T-helper 2 cell treated with Interferon-gamma antibody and Interleukin-4, amounts not matched to agents 5 μg/mL and 100 μg/mL, for 36 hours (primary cell): ENCODE measurements around the gene ENGASE.
A peak's percentile ranks its signal among the peaks of the same experiment; 100 is the strongest.

ENCODE experiments used
- DNase-seq: peaks from one replicate; pipeline ENCODE4 v3.0.0; 2021; ENCODE audit warnings: low spot score
- H3K27ac Mint-ChIP-seq: one replicate; pipeline ENCODE4 v1.8.0; 2021; ENCODE audit warnings: mild to moderate bottlenecking, mixed read lengths
- H3K27me3 Mint-ChIP-seq: one replicate; pipeline ENCODE4 v1.8.0; 2021; ENCODE audit warnings: low read depth, mixed read lengths
- H3K36me3 Mint-ChIP-seq: one replicate; pipeline ENCODE4 v1.8.0; 2021; ENCODE audit warnings: low read depth, mixed read lengths
- H3K4me1 Mint-ChIP-seq: one replicate; pipeline ENCODE4 v1.8.0; 2021; ENCODE audit warnings: low read depth, mixed read lengths
- H3K4me3 Mint-ChIP-seq: one replicate; pipeline ENCODE4 v1.8.0; 2022; ENCODE audit warnings: mild to moderate bottlenecking, moderate library complexity, mixed read lengths
- H3K9me3 Mint-ChIP-seq: one replicate; pipeline ENCODE4 v1.8.0; 2021; ENCODE audit warnings: mixed read lengths

The ENGASE gene

DNA sequence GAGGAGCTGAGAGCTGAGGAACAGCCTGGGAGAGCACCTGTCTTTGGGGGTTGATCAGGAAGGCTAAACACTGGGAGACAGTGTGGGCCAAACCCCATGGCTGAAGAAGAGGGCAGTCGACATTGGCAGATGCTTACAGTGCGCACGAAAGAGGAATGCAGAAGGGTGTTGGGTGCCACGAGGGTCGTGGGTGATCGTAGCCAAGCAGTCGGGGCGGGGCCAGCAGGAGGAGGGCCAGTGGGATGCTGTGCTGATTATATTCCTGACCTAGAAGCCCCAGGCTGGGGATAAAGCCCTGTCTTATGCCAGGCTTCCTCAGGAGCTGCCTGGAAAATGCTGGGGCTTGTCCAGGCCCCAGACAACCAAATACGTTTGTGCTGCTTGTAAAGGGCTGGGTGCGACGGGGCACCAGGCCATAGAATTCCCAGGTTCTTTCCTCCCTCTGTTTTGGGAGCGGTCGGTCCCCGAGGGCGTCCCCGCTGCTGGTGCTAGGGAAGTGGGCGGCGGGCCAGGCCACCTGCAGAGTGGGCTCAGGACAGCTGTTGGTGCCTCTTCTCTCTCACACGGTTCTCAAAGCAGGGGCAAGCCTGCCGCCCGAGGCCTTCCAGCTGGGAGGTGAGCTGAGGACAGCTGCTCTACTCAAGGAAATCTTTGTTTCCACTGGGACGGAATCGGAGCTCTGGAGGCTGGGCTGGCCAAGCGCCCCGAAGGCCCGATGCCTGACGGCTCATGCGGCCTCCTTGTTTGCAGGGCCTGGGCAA is 40.7 kb upstream of the ENGASE start:
- H3K27me3 Mint-ChIP-seq, result peaks cover 5% of the 10 kb centered on the region
- H3K4me3 Mint-ChIP-seq, result no peak overlapping the region
- H3K9me3 Mint-ChIP-seq, result no peaks in the 10 kb centered on the region
- no peak for DNase-seq
- no peak overlapping the region for H3K27ac Mint-ChIP-seq
- no peaks in the 10 kb centered on the region for H3K4me1 Mint-ChIP-seq
- no peaks in the 10 kb centered on the region for H3K36me3 Mint-ChIP-seq

DNA sequence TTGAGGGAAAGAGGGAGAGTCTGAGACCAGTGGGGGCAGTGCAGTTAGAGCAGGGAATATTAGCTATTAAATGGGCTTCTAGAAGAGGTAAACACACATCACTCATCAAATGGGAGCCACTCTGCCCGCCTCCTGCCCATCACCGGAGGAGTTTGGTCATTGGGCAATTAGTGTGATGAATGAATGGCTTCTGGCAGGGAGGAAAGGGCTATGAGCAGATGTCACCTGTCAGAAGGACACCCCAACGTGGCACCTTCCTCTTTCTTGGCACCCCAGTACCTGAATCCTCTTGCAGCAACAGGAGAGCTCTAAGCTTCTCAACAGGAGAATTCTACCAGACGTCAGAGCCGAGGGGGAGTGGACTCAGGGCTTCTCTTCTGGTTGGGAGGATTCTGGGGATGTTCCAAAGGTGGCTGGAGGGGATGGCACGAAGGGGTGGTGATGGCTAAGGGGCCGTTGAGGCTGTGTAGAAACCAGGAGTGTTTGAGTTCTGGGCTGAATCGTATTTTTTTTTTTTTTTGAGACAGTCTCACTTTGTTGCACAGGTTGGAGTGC is 39.6 kb upstream of the ENGASE start:
- Mint-ChIP-seq H3K36me3 (no peaks in the 10 kb centered on the region), H3K9me3 (no peaks in the 10 kb centered on the region), H3K4me3 (no peak overlapping the region), H3K27me3 (peaks cover 5% of the 10 kb centered on the region), H3K27ac (no peak overlapping the region), H3K4me1 (no peaks in the 10 kb centered on the region)
- no peak for DNase-seq

DNA sequence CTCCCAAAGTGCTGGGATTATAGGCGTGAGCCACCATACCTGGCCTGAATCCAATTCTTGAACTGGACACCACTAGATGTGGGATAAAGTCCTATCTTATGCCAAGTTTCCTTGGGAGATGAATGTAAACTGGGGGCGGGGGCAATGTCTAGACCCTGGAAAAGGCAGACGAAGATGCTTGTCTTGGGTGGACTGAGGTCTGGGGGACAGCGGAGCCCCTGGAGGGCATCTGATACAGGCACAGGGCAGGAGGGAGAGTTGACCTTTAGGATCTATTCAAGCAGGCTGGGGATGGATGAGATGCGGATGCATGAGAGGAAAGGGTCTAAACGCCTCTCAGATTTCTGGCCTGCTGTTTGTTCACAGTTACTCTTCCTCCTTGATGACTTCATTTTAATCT is 38.9 kb upstream of the ENGASE start:
- no peaks in the 10 kb centered on the region for H3K9me3 Mint-ChIP-seq
- H3K27me3 Mint-ChIP-seq, result peaks cover 2% of the 10 kb centered on the region
- no peak overlapping the region for H3K27ac Mint-ChIP-seq
- H3K36me3 Mint-ChIP-seq, result no peaks in the 10 kb centered on the region
- H3K4me3 Mint-ChIP-seq, result no peak overlapping the region
- no peaks in the 10 kb centered on the region for H3K4me1 Mint-ChIP-seq
- no peak for DNase-seq

DNA sequence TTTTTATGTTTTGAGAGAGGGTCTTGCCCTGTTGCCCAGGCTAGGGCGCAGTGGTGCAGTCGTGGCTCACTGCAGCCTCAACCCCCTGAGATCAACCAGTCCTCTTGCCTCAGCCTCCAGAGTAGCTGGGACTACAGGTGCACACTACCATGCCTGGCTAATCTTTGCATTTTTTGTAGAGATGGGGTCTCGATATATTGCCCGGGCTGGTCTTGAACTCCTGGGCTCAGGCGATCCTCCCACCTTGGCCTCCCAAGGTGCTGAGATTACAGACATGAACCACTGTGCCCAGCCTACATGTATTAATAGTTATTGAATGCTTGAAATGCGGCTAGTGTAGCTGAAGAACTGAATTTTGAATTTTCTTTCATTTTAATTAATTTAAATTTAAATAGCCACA is 38.4 kb upstream of the ENGASE start:
- DNase-seq, result no peak
- Mint-ChIP-seq H3K4me3 (no peak overlapping the region), H3K27me3 (peaks cover 2% of the 10 kb centered on the region), H3K4me1 (no peaks in the 10 kb centered on the region), H3K9me3 (no peaks in the 10 kb centered on the region), H3K36me3 (no peaks in the 10 kb centered on the region), H3K27ac (no peak overlapping the region)

DNA sequence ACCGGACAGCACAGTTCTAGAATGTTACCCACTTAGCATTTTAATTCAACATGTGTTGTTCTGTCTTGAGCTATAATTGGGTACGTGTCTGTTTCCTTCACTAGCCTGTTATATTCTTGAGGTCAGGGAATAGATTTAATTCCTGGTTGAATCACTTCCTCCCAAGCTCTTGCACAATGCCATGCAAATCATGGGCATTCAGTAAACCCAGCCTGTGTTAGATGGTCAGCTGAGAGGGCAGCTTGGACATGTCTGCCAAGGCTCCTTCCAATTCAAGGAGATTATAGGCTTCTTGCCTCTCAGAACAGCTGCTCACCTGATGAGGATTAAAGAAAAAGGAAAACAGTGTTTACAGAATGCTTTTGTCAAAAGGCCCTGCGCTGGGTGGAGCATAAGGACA is 38.0 kb upstream of the ENGASE start:
- Mint-ChIP-seq H3K36me3 (no peaks in the 10 kb centered on the region), H3K4me3 (no peak overlapping the region), H3K27ac (no peak overlapping the region), H3K9me3 (no peaks in the 10 kb centered on the region), H3K4me1 (no peaks in the 10 kb centered on the region), H3K27me3 (peaks cover 2% of the 10 kb centered on the region)
- no peak for DNase-seq

DNA sequence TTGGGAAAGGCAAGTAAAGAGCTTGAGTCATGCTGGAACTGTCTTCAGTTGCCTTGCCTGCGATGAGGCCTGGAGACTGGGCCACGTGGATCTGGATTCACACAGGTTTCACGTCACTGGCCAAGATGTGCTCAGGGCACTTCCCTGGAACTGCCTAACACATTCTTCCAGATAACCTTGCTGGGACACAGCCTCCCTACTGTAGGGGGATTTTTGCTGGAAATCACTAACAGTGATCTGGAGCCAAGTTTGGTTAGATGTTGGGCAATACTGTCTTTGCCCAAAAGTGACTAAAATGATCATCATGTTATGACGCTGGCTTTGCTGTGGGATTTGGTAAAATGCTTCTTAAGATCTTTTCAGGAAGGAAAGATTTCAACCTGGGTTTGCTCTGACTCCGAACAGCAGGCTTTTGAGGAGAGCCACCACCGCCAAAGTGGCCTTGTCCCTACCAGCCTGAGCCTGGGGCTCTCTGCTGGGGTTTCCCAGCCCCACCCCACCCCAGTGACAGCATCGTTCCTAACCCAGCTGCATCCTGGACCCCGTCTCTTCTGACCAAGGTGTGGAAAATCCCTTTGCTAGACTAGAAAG is 36.0 kb upstream of the ENGASE start:
- H3K4me3 Mint-ChIP-seq, result no peak overlapping the region
- DNase-seq, result no peak
- H3K27me3 Mint-ChIP-seq, result no peaks in the 10 kb centered on the region
- H3K36me3 Mint-ChIP-seq, result no peaks in the 10 kb centered on the region
- no peaks in the 10 kb centered on the region for H3K4me1 Mint-ChIP-seq
- no peak overlapping the region for H3K27ac Mint-ChIP-seq
- no peaks in the 10 kb centered on the region for H3K9me3 Mint-ChIP-seq

GRCh38 chr17:79039171-79039570 is 35.5 kb upstream of the ENGASE start:
- Mint-ChIP-seq H3K27ac (no peak overlapping the region), H3K9me3 (no peaks in the 10 kb centered on the region), H3K27me3 (no peaks in the 10 kb centered on the region), H3K36me3 (no peaks in the 10 kb centered on the region), H3K4me1 (no peaks in the 10 kb centered on the region), H3K4me3 (no peak overlapping the region)
- no peak for DNase-seq

DNA sequence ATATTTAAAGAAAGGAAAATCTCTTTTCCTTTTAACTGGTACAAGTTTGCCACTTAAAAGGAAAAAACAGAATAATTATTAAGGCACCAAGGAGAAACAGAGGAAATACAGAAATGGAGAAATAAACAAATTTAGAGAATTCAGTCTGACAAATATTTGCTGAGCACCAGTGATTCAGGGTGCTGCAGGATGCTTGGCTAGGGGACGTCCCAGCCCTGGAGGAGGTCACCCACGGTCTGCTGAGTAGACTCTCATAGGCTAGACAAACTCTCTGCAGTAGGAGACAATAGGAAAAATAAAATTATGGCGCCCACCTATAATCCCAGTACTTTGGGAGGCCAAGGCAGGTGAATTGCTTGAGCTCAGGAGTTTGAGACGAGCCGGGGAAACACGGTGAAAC is 34.7 kb upstream of the ENGASE start:
- H3K27ac Mint-ChIP-seq, result no peak overlapping the region

DNA sequence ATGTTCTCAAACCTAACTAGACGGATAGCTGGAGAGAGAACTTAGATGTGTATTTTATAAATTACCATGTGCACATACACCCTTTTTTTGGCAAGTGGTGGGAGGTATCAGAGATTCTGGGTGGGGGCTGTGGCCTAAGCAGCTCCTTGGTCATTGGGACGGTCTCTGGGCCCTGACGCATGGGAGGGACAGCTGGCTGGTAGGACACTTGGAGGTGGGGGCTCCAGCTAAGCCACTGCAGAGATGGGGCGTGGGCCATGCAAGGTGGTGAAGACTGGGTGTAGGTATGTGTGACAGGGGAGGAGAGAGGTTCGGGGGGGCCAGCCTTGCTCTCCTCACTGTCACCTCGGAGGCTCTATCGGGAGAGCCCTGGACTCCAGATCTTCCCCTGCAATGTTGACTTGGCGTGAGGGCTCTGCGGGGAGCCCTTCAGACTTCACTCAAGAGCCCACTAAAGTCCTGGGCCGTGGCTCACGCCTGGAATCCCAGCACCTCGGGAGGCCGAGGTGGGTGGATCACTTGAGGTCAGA is 33.5 kb upstream of the ENGASE start:
- no peak for DNase-seq
- H3K4me3 Mint-ChIP-seq, result no peak overlapping the region
- no peaks in the 10 kb centered on the region for H3K9me3 Mint-ChIP-seq
- no peaks in the 10 kb centered on the region for H3K36me3 Mint-ChIP-seq
- no peaks in the 10 kb centered on the region for H3K27me3 Mint-ChIP-seq
- no peaks in the 10 kb centered on the region for H3K4me1 Mint-ChIP-seq
- no peak overlapping the region for H3K27ac Mint-ChIP-seq

More for the DNA sequence above, 34.7 kb upstream of the ENGASE start:
- no peak for DNase-seq
- Mint-ChIP-seq H3K4me3 (no peak overlapping the region), H3K9me3 (no peaks in the 10 kb centered on the region), H3K27me3 (no peaks in the 10 kb centered on the region), H3K4me1 (no peaks in the 10 kb centered on the region), H3K36me3 (no peaks in the 10 kb centered on the region)

DNA sequence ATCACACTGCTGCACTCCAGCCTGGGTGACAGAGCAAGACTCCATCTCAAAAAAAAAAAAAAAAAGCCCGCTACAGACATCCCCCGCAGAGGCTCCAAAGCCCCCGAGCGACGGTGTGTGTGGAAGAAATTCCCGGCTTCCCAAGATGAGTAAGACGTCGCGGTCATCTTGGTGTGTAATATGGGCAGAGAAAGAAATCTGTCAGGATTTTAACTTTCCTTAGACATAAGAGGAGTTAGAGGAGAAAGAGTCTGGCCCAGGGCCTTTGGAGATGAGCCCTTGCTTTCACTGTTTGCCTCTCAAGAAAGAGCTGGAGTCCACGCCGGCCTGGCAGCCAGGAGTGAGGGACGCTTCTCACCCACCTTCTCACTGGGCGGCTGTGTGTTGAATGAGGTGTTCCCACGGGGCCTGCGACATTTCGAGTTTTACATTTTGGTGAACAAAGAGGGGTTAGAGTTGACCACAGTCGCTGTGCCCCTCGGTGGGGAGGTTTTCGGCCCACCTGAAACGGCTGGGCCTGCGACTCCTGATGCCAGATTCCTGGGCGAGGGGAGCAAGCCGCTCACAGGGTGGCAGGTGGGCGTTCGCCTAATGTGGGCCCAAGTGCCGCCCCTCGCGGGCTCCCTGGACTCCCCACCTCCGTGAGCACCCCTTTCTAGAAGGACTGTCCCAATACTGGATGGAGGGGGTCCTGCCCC is 32.8 kb upstream of the ENGASE start:
- H3K9me3 Mint-ChIP-seq, result no peaks in the 10 kb centered on the region
- H3K4me3 Mint-ChIP-seq, result no peak overlapping the region
- no peak overlapping the region for H3K27ac Mint-ChIP-seq
- no peak for DNase-seq
- no peaks in the 10 kb centered on the region for H3K27me3 Mint-ChIP-seq
- H3K36me3 Mint-ChIP-seq, result no peaks in the 10 kb centered on the region
- H3K4me1 Mint-ChIP-seq, result no peaks in the 10 kb centered on the region

GRCh38 chr17:79042421-79043190 is 32.0 kb upstream of the ENGASE start:
- no peak overlapping the region for H3K27ac Mint-ChIP-seq
- no peak overlapping the region for H3K4me3 Mint-ChIP-seq
- H3K4me1 Mint-ChIP-seq, result no peaks in the 10 kb centered on the region
- no peaks in the 10 kb centered on the region for H3K27me3 Mint-ChIP-seq
- DNase-seq, result peak; percentile 13
- H3K36me3 Mint-ChIP-seq, result no peaks in the 10 kb centered on the region
- no peaks in the 10 kb centered on the region for H3K9me3 Mint-ChIP-seq

DNA sequence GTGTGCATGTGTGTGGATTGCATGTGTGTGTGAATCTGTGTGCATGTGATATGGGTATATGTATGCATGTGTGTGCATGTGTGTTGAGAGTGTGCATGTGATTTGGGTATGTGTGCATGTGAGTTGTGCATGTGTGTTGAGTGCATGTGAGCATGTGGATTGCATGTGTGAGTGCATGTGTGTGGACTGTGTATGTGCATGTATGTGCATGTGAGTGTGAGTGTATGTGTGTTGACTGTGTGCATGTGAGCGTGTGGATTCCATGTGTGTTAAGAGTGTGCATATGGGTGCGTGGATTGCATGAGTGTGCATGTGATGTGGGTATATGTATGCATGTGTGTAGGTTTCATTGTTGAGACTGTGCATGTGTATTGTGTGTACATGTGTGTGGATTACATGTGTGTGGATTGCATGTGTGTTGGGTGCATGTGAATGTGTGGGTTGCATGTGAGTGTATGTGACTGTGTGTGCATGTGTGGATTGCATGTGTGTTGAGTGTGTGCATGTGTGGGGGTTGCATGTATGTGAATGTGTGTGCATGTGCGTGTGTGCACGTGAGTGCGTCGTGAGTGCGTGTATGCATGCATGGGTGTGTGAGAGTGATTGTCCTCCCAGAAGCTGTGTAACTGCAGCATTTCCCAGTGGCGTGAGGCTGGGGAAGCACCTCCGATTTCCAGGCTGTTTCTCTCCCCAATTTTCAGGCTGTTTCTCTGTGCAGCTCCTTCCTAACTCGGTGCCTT is 31.3 kb upstream of the ENGASE start:
- Mint-ChIP-seq H3K27me3 (no peaks in the 10 kb centered on the region), H3K4me3 (no peak overlapping the region), H3K36me3 (no peaks in the 10 kb centered on the region), H3K27ac (no peak overlapping the region), H3K4me1 (no peaks in the 10 kb centered on the region), H3K9me3 (no peaks in the 10 kb centered on the region)
- DNase-seq, result no peak

DNA sequence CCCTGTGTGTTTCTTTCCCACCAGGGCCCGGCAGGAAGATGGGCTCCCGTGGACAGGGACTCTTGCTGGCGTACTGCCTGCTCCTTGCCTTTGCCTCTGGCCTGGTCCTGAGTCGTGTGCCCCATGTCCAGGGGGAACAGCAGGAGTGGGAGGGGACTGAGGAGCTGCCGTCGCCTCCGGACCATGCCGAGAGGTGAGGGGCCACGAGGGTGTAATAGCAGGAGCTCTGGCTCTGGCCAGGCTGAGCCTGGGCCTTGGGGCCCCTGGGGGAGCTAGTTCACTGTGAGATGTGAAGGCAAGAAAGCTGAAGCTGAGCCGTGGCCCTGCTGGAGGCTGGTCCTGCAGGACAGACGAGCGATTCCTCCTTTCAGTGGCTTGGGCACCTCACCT is 30.7 kb upstream of the ENGASE start:
- Mint-ChIP-seq H3K36me3 (no peaks in the 10 kb centered on the region), H3K9me3 (no peaks in the 10 kb centered on the region), H3K27ac (no peak overlapping the region), H3K4me3 (no peak overlapping the region), H3K4me1 (no peaks in the 10 kb centered on the region), H3K27me3 (no peaks in the 10 kb centered on the region)
- no peak for DNase-seq
